Fibroblast of villous mesenchyme (primary cell): ENCODE measurements around the gene MRPL17. TPM values are rescaled to one million over a fixed set of nuclear protein-coding genes. Genes with fewer than 3 reads are reported as not detected.

Source experiments
- DNase-seq: peaks from one replicate; pipeline ENCODE4 v3.0.0-alpha.2; 2010; ENCODE audit warnings: low read depth
- H3K4me3 ChIP-seq: 2 replicates; pipeline ENCODE4 v1.5.1; 2011; ENCODE audit warnings: low read depth, mild to moderate bottlenecking, low read length
- total RNA-seq: library from RNA; depleted of rRNA; stranded (reverse); fragments of >200 nt; gene quantifications from 2 replicates; pipeline ENCODE4 v1.2.3, GENCODE V29; 2012
- TF ChIP-seq, protein P1 (sequence below): IDR thresholded peaks from 2 replicates; pipeline ENCODE4 v1.5.1; 2012; ENCODE audit warnings: low read depth, mild to moderate bottlenecking, low read length; ENCODE audit not compliant: insufficient read depth

The MRPL17 gene
- total RNA-seq, 1 donor, result 70.0 TPM

GRCh38 chr11:6633422-6634408, 49.4 kb downstream of the MRPL17 start:
- no peak for DNase-seq
- no peak overlapping the region for H3K4me3 ChIP-seq
- TF ChIP-seq, protein P1, sequence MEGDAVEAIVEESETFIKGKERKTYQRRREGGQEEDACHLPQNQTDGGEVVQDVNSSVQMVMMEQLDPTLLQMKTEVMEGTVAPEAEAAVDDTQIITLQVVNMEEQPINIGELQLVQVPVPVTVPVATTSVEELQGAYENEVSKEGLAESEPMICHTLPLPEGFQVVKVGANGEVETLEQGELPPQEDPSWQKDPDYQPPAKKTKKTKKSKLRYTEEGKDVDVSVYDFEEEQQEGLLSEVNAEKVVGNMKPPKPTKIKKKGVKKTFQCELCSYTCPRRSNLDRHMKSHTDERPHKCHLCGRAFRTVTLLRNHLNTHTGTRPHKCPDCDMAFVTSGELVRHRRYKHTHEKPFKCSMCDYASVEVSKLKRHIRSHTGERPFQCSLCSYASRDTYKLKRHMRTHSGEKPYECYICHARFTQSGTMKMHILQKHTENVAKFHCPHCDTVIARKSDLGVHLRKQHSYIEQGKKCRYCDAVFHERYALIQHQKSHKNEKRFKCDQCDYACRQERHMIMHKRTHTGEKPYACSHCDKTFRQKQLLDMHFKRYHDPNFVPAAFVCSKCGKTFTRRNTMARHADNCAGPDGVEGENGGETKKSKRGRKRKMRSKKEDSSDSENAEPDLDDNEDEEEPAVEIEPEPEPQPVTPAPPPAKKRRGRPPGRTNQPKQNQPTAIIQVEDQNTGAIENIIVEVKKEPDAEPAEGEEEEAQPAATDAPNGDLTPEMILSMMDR, result no peak

- H3K4me3 ChIP-seq, result no peak overlapping the region
- TF ChIP-seq, protein P1, result no peak
- DNase-seq, result no peak
Measured at GRCh38 chr11:6632116-6633073, 50.7 kb downstream of the MRPL17 start.

DNA sequence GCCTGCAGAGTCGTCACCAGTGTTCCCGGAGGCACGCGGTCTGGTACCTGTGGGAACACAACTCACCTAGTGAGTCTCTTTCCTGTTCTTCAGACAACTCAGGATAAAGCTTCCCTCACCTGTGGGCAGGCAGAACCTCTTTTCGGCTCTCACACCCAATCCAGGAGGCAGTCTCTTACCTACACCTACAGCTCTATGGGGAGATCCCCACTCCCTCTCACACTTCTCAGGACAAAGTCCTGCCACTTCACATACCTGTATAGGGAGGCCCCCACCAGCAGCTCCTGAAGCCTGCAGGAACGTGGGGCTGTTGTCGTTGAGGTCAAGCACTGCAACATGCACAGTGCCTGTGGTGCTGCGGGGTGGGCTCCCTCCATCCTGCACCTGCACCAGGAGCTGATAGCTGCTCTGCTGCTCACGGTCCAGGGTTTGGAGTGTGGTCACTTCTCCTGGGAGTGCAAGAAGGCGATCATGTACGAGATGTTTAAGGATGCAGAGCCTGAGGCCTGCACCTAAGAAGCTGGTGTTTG, 51.7 kb downstream of the MRPL17 start:
- DNase-seq, result no peak
- TF ChIP-seq, protein P1, result no peak
- no peak overlapping the region for H3K4me3 ChIP-seq

DNA sequence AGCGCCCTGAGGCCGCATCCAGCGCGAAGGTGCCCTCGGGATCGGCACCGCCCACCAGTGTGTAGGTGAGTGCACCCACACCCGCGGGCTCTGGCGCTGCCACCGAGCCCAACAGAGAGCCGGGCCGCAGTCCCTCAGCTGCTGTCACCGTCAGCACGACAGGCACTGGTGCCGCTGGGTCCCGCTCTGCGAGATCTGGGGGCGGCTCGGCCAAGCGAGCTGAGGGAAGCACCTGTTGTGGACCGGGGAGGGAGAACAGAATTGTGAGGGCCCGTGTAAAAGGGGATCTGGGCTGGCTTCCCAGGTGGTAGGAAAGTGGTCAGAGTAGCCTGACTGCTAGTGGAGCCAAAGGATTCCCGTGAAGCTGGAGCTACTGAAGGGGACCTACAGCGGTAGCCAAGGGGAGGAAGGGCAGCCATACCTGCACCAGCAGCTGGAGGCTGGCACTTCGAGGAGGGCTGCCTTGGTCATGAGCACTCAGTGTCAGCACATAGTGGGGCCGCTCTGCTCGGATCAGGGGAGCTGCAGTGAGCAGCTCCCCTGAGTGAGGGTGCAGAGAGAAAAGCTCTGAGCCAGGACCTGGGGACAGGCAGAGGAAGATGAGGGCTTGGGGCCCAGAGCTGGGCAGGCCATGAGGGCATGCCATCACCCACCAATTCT, 52.4 kb downstream of the MRPL17 start:
- TF ChIP-seq, protein P1, result no peak
- DNase-seq, result no peak
- H3K4me3 ChIP-seq, result no peak overlapping the region

Other genes with a start within 250 kb of the MRPL17 start
- under 0.01 TPM in 1 of 2 replicates, not detected in the other for gene HPX, start 242.4 kb downstream of the MRPL17 start, total RNA-seq
- 22.0 and 23.5 TPM in 2 replicates for gene TRIM3, start 209.4 kb downstream of the MRPL17 start, total RNA-seq
- gene ARFIP2, start 202.0 kb downstream of the MRPL17 start, total RNA-seq, result 61.2 and 66.9 TPM in 2 replicates
- gene TIMM10B, start 201.8 kb downstream of the MRPL17 start, total RNA-seq, result 44.1 and 49.7 TPM in 2 replicates
- gene DNHD1, start 186.1 kb downstream of the MRPL17 start, total RNA-seq, result 6.1 and 7.3 TPM in 2 replicates
- 8.7 and 13.4 TPM in 2 replicates for gene RRP8, start 79.7 kb downstream of the MRPL17 start, total RNA-seq
- 298 and 323 TPM in 2 replicates for gene ILK, start 79.6 kb downstream of the MRPL17 start, total RNA-seq
- 28.0 and 28.9 TPM in 2 replicates for gene TAF10, start 71.1 kb downstream of the MRPL17 start, total RNA-seq
- 98.4 and 110 TPM in 2 replicates for gene TPP1, start 63.9 kb downstream of the MRPL17 start, total RNA-seq
- 33.7 and 63.8 TPM in 2 replicates for gene DCHS1, start 27.5 kb downstream of the MRPL17 start, total RNA-seq
- under 0.01 and 0.32 TPM in 2 replicates for gene OR2AG2, start 88.6 kb upstream of the MRPL17 start, total RNA-seq
- not detected in 2 replicates for gene OR2AG1, start 99.7 kb upstream of the MRPL17 start, total RNA-seq
- 0.32 and 0.43 TPM in 2 replicates for gene OR6A2, start 116.3 kb upstream of the MRPL17 start, total RNA-seq
- not detected in 2 replicates for gene OR10A5, start 162.3 kb upstream of the MRPL17 start, total RNA-seq
- not detected in 2 replicates for gene OR10A2, start 179.7 kb upstream of the MRPL17 start, total RNA-seq
- gene OR10A4, start 193.3 kb upstream of the MRPL17 start, total RNA-seq, result not detected in 2 replicates
- 0.64 and 0.86 TPM in 2 replicates for gene OR2D2, start 209.2 kb upstream of the MRPL17 start, total RNA-seq
- not detected in 2 replicates for gene OR2D3, start 237.7 kb upstream of the MRPL17 start, total RNA-seq
- gene ZNF215, start 243.1 kb upstream of the MRPL17 start, total RNA-seq, result 6.5 and 7.1 TPM in 2 replicates